ENCODE data around the gene PTPRG. TPM values are rescaled to one million over a fixed set of nuclear protein-coding genes. Genes with fewer than 3 reads are reported as not detected.

PTPRG gene
- polyA plus RNA-seq, 1 donor (not counting 4 experiments of a cell fraction or from before 2014, with no cell fraction given) = 12.1 TPM

GRCh38 chr3:61627768-61628185 is 66.4 kb downstream of the PTPRG start:
- no peaks in the 10 kb centered on the region for H4K20me1 ChIP-seq (ENCODE audit: control insufficient read depth, extremely low read depth, insufficient read depth, low read length)
- no peaks in the 10 kb centered on the region for H3K9me3 ChIP-seq (ENCODE audit: control insufficient read depth, low read depth, low read length)
- peaks cover 5% of the 10 kb centered on the region for H3K79me2 ChIP-seq (ENCODE audit: control insufficient read depth, insufficient read depth, low read length)
- FAIRE-seq = peak; percentile 61
- no peak overlapping the region for H2AFZ ChIP-seq (ENCODE audit: control insufficient read depth, low read length)
- H3K4me1 ChIP-seq (ENCODE audit: control insufficient read depth, extremely low read depth, insufficient read depth, low read length) = peaks cover 16% of the 10 kb centered on the region
- no peak overlapping the region for H3K4me3 ChIP-seq (ENCODE audit: control insufficient read depth in 2 of 3, extremely low read depth in 1 of 3, insufficient read depth in 2 of 3, low read depth in 1 of 3, low read length in 3 of 3)
- no peaks in the 10 kb centered on the region for H3K27me3 ChIP-seq (ENCODE audit: control insufficient read depth, extremely low read depth, insufficient read depth, low read length)
- DNase-seq (ENCODE audit: low read depth, low spot score) = no peak
- no peak for TF ChIP-seq EZH2 (IDR thresholded peaks at IDR 0.05; ENCODE audit: low read length)
- TF ChIP-seq, protein P1, sequence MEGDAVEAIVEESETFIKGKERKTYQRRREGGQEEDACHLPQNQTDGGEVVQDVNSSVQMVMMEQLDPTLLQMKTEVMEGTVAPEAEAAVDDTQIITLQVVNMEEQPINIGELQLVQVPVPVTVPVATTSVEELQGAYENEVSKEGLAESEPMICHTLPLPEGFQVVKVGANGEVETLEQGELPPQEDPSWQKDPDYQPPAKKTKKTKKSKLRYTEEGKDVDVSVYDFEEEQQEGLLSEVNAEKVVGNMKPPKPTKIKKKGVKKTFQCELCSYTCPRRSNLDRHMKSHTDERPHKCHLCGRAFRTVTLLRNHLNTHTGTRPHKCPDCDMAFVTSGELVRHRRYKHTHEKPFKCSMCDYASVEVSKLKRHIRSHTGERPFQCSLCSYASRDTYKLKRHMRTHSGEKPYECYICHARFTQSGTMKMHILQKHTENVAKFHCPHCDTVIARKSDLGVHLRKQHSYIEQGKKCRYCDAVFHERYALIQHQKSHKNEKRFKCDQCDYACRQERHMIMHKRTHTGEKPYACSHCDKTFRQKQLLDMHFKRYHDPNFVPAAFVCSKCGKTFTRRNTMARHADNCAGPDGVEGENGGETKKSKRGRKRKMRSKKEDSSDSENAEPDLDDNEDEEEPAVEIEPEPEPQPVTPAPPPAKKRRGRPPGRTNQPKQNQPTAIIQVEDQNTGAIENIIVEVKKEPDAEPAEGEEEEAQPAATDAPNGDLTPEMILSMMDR (optimal IDR thresholded peaks at IDR 0.05 in 1 of 3, IDR thresholded peaks at IDR 0.05 in 1 of 3, conservative IDR thresholded peaks at IDR 0.05 in 1 of 3; ENCODE audit: extremely low read depth in 1 of 3, insufficient read depth in 2 of 3, low read length in 3 of 3) = no peak
- peaks cover 0 to 6% of the 10 kb centered on the region in 2 experiments for H3K36me3 ChIP-seq (ENCODE audit: control insufficient read depth in 2 of 2, extremely low read depth in 1 of 2, insufficient read depth in 2 of 2, low read length in 2 of 2)
- dilution Hi-C loops (cut with MboI; ENCODE audit: extremely low pct_ligation_motif_present, low sequenced_read_pairs) = no loop called here
- H3K9me1 ChIP-seq (ENCODE audit: control insufficient read depth, extremely low read depth, insufficient read depth, low read length) = no peaks in the 10 kb centered on the region
- H3K4me2 ChIP-seq (ENCODE audit: control insufficient read depth, extremely low read depth, insufficient read depth, low read depth, low read length) = no peak overlapping the region
- no peak overlapping the region for H3K27ac ChIP-seq (ENCODE audit: control insufficient read depth, insufficient read depth, low read length)
- H3K9ac ChIP-seq (ENCODE audit: control insufficient read depth, extremely low read depth, insufficient read depth, low read length) = no peak overlapping the region

DNA sequence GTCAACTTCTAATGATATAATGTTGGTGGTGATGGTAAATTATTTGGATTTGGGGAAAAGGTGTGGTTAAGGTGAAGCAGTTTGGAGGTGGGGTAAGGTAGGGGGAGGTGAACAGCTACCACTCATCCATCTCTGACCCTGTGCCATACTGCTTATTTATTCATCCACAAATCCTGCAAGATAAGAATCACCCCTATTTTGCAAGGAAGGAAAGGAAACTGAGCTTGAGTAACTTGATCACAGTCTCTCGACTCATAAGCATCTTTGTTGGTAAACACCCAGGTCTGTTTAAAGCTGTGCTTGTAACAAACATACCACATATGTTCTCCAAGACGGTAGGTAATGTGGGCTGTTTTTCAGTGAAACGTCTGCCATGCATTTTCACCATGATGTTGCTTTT is 67.3 kb downstream of the PTPRG start:
- no peaks in the 10 kb centered on the region for H3K9me1 ChIP-seq (ENCODE audit: control insufficient read depth, extremely low read depth, insufficient read depth, low read length)
- no peak overlapping the region for H3K9ac ChIP-seq (ENCODE audit: control insufficient read depth, extremely low read depth, insufficient read depth, low read length)
- H3K27ac ChIP-seq (ENCODE audit: control insufficient read depth, insufficient read depth, low read length) = no peak overlapping the region
- H3K9me3 ChIP-seq (ENCODE audit: control insufficient read depth, low read depth, low read length) = no peaks in the 10 kb centered on the region
- no peaks in the 10 kb centered on the region for H4K20me1 ChIP-seq (ENCODE audit: control insufficient read depth, extremely low read depth, insufficient read depth, low read length)
- peaks cover 8% of the 10 kb centered on the region for H3K79me2 ChIP-seq (ENCODE audit: control insufficient read depth, insufficient read depth, low read length)
- H3K27me3 ChIP-seq (ENCODE audit: control insufficient read depth, extremely low read depth, insufficient read depth, low read length) = no peaks in the 10 kb centered on the region
- DNase-seq (ENCODE audit: low read depth, low spot score) (no peak), FAIRE-seq (no peak)
- H3K4me2 ChIP-seq (ENCODE audit: control insufficient read depth, extremely low read depth, insufficient read depth, low read depth, low read length) = no peak overlapping the region
- dilution Hi-C loops (cut with MboI; ENCODE audit: extremely low pct_ligation_motif_present, low sequenced_read_pairs) = no loop called here
- TF ChIP-seq EZH2 (IDR thresholded peaks at IDR 0.05; ENCODE audit: low read length) = no peak
- TF ChIP-seq, protein P1 (optimal IDR thresholded peaks at IDR 0.05 in 1 of 3, IDR thresholded peaks at IDR 0.05 in 1 of 3, conservative IDR thresholded peaks at IDR 0.05 in 1 of 3; ENCODE audit: extremely low read depth in 1 of 3, insufficient read depth in 2 of 3, low read length in 3 of 3) = no peak
- peaks cover 0 to 4% of the 10 kb centered on the region in 2 experiments for H3K36me3 ChIP-seq (ENCODE audit: control insufficient read depth in 2 of 2, extremely low read depth in 1 of 2, insufficient read depth in 2 of 2, low read length in 2 of 2)
- peaks cover 16% of the 10 kb centered on the region for H3K4me1 ChIP-seq (ENCODE audit: control insufficient read depth, extremely low read depth, insufficient read depth, low read length)
- no peak overlapping the region for H2AFZ ChIP-seq (ENCODE audit: control insufficient read depth, low read length)
- H3K4me3 ChIP-seq (ENCODE audit: control insufficient read depth in 2 of 3, extremely low read depth in 1 of 3, insufficient read depth in 2 of 3, low read depth in 1 of 3, low read length in 3 of 3) = no peak overlapping the region

All from keratinocyte (primary cell).